HG03196 (cell line): ENCODE data around the gene SLC38A6.
"Not testable (repeated sequence)": the region's sequence is repeated elsewhere in the genome, so short reads cannot be mapped to it uniquely, and the experiment has no call there.

Experiments
- ATAC-seq: cut with Tn5 transposase; IDR thresholded peaks from one replicate; pipeline ENCODE4 v1.9.1; 2021; ENCODE audit not compliant: unreplicated experiment

The SLC38A6 gene

DNA sequence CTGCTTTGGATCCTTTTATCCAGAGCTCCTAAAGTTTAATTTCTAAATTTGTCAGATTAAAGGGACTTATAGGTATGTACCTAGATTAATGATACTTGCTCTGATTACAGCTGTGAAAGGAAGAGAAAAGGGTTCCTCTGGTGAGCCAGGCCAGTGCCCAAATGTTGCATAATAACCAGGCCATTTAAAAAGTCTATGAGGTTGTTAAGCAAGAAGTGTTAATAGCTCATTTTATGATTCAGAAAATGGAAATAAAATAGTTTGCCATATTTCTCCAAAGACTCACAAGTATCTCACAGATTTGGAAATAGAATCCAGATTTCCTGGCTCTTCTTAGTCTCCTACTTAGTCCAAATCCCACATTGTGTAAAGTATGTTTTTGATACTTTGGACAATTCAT is 67.6 kb downstream of the SLC38A6 start:
- no peak for ATAC-seq

DNA sequence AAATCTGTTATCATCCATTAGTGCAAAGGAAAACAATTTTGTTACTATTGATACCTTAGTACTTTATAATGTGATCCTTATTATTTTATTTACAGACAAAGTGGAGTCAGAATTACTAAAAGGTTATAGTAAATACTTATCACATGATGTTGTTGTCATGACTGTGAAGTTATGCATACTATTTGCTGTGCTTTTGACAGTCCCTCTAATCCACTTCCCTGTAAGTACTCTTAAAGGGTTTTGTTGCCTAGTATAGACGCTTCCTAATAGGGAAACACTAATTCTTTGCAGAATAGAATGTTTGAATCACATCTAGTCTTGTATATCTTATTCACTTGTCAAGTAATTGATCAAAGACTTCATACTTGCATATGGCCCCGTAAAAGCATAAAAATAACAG is 69.4 kb downstream of the SLC38A6 start:
- no peak for ATAC-seq

DNA sequence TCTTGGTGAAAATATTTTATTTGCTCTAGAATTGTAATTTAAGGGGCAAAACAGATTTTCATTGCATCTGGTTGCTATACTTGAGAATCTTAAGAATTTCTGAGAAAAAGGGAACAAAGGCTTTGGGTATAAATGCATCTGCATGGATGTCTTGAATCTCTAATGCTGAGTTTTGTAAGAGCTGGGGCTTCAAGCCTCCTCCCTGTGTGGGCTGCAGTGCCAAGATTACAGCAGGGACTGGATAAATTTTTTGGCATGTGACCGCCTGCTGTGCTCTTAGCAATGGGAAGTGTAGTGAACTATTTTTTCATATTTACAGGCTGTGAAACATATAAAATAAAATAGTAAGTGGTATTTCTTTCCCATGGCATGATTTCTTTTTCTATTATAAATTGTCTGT is 70.0 kb downstream of the SLC38A6 start:
- no peak for ATAC-seq

DNA sequence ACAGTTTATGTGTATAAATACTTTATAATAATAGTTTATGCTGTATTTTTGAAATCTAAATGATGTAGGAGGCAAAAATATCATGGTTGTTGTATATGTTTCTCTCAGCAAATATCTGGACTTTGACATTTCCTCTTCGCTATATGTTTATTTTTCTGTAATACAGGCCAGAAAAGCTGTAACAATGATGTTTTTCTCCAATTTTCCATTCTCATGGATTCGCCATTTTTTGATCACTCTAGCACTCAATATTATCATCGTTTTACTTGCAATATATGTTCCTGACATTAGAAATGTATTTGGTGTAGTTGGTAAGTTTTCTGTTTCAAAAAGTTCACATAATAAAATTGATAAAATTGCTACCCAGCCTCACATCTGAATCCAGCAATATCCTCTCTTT is 70.6 kb downstream of the SLC38A6 start:
- no peak for ATAC-seq

DNA sequence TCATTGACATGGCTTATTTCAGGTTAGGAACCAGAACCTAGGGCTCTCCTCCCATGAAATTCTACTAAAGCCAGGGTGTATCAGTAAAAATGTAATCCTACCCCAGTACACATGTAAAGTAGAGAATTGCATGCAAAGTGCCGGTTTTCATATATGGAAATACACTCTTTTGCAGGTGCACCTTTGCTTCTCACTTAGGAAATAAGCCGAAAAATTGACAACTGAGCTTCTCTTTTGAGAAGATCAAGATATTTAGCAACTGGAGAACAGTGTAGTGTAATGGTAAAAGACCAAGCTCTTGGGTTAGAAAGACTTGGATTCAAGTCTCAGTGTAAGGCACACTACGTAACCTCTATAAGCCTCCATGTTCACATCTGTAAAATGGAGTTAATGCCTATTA is 82.4 kb downstream of the SLC38A6 start:
- no peak for ATAC-seq

DNA sequence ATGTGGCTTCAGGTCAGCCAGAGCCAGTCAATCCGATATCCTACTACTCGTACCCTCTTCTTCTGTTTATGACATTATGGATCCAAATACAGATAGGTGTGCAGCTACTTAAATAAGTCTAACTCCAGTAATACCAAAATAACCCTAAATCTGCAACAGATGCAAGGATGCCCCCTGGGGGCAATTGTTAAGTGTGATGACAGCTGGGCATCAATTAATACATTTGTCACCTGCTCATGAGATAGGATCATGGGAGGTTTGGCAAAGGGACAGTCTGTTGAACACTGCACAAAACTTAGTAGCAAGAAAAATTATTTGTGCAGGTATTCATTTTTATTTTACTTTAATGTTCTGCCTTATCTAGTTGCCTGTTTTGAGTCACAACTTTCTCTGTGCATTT is 83.2 kb downstream of the SLC38A6 start:
- no peak for ATAC-seq

DNA sequence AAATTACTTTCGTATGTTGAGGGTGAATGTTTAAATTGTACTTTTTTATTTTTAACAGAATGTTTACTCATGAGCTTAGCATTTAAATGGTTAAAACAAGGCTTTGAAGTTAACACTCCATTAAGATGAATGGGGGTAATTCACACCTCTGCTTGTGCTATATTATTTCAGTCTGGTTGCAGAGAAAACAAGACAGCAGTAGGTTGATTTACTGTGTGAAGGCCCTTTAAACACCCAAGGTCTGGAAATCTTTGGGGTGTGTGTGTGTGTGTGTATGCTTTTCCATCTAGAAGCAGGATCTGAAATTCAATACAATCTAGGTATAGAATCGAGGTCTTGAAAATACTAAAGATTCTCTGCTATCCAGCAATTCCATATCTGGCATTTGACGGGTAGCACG is 83.8 kb downstream of the SLC38A6 start:
- ATAC-seq: no peak

DNA sequence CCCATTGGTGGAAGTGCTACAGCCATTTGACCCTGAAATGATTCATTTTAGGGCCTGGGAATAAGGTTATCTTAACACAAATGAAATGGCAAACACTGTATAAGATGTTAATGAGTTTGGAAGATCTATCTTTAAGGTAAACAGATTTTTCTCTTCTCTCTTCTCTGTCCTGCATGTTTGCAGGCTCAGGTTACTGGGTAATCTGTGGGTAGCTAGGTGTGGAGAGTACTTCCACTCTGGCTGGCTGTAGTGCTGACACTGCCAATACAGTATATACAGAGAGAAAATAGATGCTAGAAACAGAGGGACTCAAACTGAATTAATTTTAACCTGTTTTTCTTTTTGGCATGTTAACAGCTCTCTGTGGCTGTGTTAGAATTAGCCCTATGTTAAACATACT is 84.6 kb downstream of the SLC38A6 start:
- no peak for ATAC-seq

DNA sequence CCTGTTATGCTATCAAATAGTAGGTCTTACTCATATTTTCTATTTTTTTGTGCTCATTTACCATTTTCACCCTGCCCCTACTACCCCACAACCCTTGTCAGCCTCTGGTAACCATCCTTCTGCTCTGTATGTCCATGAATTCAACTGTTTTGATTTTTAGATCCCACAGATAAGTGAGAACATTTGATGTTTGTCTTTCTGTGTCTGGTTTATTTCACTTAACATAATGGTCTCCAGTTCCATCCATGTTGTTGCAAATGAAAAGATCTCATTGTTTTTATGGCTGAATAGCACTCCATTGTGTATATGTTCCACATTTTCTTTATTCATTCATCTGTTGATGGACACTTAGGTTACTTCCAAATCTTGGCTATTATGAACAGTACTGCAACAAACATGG is 91.4 kb downstream of the SLC38A6 start:
- ATAC-seq: not testable (repeated sequence)

DNA sequence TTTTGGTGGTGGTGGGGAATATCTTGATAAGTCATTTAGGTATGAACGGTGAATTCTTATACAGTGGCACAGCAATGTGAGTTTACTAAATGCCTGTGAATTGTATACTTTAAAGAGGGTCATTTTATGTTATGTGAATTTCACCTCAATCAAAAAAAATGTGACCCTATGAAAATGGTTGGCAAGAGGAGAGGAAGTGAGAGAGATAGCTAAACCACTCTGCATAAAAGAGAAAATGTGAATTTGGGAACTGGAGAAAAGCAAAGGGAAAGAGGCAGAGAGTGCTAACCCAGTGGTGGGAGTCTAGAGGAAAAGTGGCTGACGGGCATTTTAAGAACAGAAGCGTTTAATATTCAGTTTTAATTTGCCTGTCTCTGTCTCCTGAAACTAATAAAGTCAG is 93.8 kb downstream of the SLC38A6 start:
- ATAC-seq: no peak

DNA sequence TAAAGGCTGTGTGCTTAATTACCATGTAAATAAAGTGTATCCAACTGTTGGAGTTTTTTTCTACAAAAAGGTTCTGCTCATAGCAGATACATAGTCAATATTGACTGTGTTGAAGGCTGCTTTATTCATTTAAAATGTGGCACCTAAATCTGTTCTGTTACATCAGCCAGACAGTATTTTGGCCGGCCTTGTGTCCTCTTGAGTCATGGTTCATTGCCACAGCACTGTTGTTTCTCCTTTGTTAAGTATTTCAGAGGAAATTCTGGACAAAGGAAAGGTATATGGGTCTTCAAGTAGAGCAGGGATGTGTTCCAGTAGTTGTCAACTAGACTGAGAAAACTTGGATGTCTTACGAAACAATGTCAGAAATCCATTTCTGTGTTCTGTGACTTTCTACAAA is 95.5 kb downstream of the SLC38A6 start:
- ATAC-seq: no peak

DNA sequence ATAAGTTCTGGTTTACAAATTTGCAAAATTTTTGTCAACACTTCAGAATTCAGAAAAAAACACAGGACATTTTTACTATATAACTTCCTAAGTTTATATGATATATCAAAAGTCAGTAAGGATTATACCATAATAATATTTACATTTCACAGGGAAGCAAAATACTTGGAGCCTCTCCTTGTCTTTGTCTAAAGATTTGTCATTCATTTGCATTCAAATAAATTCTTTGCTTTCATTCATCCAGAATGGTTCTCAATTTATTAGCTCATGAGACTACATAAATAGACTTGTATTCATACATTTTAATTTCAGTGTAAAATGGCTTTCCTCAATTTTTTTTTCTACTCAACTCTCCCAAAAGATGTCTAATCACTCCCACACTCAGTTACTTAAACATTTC is 96.4 kb downstream of the SLC38A6 start:
- ATAC-seq: no peak

DNA sequence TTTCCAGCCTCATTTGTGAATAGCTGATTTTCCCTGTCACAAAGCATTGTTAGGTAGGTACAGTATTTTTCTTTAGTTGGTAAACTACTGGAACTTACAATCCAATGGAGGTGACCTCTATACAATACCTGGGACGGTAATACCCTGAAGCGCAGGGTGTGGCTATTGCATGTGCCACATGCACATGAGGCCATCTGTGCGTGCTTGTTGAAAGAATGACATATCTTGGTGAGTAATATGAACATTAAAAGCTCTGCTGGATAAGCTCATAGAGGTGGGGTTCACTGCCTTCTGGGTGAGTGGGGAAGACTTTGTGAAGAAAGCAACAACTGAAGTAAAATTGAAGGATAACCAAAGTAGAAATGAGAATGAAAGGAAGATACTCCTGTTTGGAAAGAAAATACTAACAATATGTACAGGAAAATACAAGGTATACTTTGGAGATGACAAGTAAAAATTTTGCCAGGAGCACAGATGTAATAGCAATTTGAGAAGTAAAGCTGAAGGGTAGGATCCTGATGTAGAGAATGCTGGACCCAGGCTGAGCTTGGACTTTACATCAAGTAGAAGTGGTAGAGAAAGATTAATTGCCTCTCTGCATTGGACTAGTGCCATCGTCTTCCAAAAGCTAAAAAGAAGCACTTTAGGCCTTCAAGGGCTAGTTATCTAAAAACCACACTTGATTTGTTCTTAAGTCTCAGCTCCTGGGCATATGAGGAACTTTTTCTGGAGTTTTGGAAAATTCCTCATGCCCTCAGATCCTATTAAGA is 97.1 kb downstream of the SLC38A6 start:
- ATAC-seq: no peak

DNA sequence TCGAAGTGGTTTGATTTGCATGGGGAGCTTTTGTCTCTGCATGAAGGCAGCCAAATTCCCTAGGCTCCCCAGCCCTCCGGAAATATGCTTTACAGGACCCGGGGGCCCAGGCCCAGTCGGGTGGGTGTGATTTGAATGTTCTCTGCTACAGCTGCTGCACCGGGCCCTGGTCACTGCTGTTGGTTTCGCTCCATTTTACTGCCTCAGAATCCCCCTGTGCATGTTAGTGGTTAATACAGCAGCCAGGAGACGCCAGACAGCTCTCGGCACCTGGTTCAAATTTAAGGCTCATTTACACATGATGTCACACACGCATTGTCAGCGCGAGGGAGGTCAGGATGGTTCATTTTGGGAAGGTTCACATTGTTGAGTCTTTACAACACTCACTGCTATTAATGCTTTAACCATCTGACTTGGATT is 99.6 kb downstream of the SLC38A6 start:
- peak; percentile 60 for ATAC-seq

DNA sequence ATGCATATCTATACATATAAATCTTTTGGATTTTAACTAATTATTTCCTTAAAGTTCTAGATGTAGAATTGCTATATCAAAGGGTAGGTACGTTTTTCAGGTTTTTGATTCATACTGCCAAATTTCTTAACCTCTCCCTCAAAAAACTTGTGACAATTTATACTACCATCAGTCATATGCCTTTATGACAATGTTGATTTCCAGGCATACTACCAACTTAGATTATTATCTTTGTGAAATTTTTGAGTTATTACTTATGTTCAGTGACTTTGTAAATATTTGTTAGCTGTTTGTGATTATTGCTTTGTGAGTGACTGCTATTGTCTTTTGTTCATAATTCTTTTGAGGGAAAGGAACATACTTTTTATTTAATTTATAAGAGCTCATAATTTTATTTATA is 107.0 kb downstream of the SLC38A6 start:
- ATAC-seq: no peak

DNA sequence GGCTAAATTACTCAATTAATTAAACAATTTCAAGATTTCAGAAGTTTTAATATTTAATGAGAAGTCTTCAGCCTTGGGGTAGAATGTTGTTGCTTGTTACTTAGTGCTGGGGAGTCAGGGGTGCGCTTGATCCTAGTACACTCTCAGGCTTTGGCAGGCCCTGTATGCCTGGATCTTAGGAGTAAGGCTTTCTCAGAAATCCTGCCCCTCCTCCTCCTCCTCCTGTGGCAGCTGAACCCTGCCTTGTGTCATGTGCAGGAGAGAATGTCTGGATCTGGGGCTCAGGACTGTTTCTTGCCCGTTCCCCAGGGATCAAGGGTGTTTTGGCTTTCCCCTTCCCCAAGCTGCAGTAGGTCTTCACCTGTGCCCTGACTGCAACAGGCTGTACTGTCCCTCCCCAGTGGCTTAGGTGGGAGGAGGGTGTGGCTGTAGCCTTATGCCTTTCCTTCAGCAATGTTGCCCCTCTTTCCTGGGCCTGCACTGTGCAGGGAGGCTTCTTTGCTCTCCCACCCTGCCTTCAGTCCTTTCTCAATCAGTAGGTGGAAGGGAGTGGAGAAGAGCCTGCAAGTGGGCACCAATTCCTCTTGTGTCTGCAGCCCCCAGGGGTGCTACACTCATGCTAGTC is 108.2 kb downstream of the SLC38A6 start:
- ATAC-seq: no peak

DNA sequence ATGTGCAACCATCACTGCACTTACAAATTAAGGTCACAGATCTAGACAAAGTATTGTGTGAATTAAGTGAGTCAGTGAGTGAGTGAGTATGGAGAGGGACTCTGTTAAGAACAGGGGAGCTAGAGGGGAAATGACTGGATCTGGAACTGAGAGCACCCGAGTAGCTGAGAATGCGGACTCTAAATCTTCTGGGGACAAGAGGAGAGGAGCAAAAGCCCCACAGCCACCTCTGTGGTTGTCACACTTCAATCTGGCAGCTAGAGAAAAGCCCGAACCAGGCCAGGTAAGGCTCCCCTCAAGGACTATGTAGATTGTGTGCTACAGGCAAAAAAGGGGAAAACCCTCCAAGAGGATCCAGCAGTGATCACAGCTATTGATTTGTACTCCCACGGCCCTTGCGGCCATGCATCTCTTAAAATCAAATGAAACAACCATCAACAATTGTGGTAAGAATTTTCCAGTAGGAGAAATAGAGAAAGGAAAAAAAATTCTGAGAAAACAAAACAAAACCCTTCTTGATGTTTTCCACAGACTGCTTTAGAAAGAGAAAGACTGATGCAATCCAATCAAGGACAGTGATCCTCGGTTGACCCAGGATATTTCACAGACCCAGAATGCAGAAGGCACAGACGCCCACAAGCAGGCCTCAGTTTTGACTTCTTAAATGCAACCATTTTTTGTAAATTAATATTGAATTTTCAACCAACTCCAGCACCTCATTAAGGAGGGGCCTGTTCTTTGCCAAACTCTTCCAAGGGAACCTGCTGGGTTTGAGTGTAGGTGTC is 109.6 kb downstream of the SLC38A6 start:
- no peak for ATAC-seq

DNA sequence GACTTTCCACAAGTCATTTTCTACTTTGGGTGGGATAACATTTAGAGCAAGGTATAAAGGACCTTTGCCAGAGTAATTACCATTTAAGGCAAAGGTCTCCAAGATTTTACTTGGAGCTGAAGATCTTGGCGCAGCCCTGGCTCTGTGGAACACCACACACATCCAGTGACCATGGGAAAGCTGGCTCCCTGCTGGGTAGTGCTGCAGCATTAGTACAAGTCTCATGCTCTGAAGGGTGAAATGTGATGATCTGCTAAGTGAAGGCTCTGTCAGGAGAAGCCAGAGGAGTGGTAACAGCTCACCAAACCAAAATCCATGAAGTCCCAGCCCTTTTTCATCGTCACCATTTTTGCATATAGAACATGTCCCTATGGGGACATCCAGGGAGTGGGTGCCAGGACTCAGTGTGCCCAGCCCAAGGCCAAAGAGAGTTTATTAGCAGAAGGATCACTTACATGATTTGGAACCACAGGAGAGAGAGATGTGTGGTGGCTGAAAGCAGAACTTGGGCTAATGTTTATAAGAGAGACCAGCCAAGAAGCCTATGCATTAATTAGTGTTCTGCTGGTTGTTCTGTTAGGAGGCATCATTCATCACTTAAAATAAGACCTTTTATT is 110.7 kb downstream of the SLC38A6 start:
- no peak for ATAC-seq

DNA sequence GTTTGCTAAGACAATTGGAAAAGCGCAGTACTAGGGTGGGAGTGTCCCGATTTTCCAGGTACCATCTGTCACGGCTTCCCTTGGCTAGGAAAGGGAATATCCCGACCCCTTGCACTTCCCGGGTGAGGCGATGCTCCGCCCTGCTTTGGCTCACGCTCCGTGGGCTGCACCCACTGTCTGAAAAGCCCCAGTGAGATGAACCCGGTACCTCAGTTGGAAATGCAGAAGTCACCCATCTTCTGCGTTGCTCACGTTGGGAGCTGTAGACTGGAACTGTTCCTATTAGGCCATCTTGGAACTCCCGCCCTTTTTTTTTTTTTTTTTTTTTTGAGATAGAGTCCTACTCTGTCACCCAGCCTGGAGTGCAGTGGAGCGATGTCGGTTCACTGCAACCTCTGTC is 117.1 kb downstream of the SLC38A6 start:
- not testable (repeated sequence) for ATAC-seq

DNA sequence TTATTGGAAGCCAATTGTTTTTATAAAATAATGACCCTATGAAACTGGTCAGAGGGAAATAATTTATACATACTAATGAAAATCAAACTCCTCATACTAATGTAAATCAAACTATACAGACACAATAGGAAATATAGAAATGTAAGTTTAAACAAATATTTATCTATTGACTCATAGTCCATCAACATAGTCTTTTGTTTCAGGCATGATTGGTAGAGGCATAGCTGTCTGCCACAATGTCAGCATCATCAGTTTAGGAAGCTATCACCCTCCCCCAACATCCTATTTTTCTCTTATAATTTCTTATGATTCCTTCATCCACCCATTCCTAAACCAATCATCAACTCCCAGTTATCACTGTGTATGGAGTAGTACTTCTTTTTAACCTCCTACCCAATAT is 117.7 kb downstream of the SLC38A6 start:
- ATAC-seq: no peak

DNA sequence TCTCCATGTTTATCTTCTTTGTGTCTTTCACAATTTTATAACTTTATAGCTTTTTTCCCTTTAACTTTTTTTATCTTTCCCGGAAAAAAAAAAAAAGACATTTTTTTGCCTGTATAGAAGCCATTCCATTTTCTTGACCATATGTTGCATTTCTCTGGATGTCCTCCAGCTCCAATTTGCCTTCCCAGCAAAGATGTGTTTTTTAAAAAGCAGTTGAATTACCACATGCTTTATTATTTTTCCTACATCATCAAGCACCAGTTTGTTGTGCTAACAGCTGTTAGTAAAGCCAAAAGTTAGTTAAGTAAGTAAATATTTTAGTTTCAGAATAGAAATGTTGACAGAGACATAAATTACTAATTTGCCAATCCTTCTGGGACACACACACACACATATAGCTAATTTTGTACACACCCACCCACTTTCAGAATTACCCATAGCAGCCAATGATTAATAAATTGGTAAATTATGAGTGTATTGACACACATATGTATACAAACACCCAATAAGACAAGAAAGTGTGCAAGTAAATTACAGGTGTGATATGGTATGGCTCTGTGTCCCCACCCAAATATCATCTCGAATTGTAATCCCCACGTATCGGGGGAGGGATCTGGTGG is 118.3 kb downstream of the SLC38A6 start:
- no peak for ATAC-seq
